Stimulated activated memory B cell treated with anti-CD40 and anti-IgM and Interleukin-4, amounts not matched to agents 10 μg/mL and 1 μg/mL and 100 μg/mL, for 72 hours (primary cell): ENCODE results near the gene GOLPH3L.
"Not testable (repeated sequence)": the region's sequence is repeated elsewhere in the genome, so short reads cannot be mapped to it uniquely, and the experiment has no call there.

ENCODE experiments used
- ATAC-seq: fragments of 150-1000 bp; cut with Tn5 transposase; 2 replicates; pipeline ENCODE4 v1.10.0; 2021
- H3K27ac Mint-ChIP-seq: one replicate; pipeline ENCODE4 v1.8.0; 2022; ENCODE audit warnings: mild to moderate bottlenecking, mixed read lengths
- H3K27me3 Mint-ChIP-seq: one replicate; pipeline ENCODE4 v1.8.0; 2022; ENCODE audit warnings: mixed read lengths
- H3K36me3 Mint-ChIP-seq: one replicate; pipeline ENCODE4 v1.8.0; 2022; ENCODE audit warnings: mixed read lengths
- H3K4me1 Mint-ChIP-seq: one replicate; pipeline ENCODE4 v1.8.0; 2022; ENCODE audit warnings: mixed read lengths
- H3K4me3 Mint-ChIP-seq: one replicate; pipeline ENCODE4 v1.8.0; 2022; ENCODE audit warnings: mild to moderate bottlenecking, moderate library complexity, mixed read lengths
- H3K9me3 Mint-ChIP-seq: one replicate; pipeline ENCODE4 v1.8.0; 2022; ENCODE audit warnings: mixed read lengths

GOLPH3L gene

GRCh38 chr1:150613061-150613920 lies 83.7 kb downstream of the GOLPH3L start:
- Mint-ChIP-seq H3K9me3 (no peaks in the 10 kb centered on the region), H3K36me3 (peaks cover 29% of the 10 kb centered on the region), H3K4me3 (peak overlapping the region; percentile 43), H3K27me3 (no peaks in the 10 kb centered on the region), H3K4me1 (peaks cover 59% of the 10 kb centered on the region), H3K27ac (peak overlapping the region; percentile 75)
- ATAC-seq, result peak; percentile 88

- H3K9me3 Mint-ChIP-seq, result no peaks in the 10 kb centered on the region
- H3K27me3 Mint-ChIP-seq, result no peaks in the 10 kb centered on the region
- peak overlapping the region; percentile 34 for H3K4me3 Mint-ChIP-seq
- H3K27ac Mint-ChIP-seq, result peak overlapping the region; percentile 75
- peaks cover 56% of the 10 kb centered on the region for H3K4me1 Mint-ChIP-seq
- ATAC-seq, result no peak
- H3K36me3 Mint-ChIP-seq, result peaks cover 25% of the 10 kb centered on the region
These were observed 85.0 kb downstream of the GOLPH3L start for GRCh38 chr1:150612014-150612345.

- Mint-ChIP-seq H3K9me3 (no peaks in the 10 kb centered on the region), H3K27me3 (no peaks in the 10 kb centered on the region), H3K27ac (peak overlapping the region; percentile 75), H3K4me3 (no peak overlapping the region), H3K36me3 (peaks cover 11% of the 10 kb centered on the region), H3K4me1 (peaks cover 41% of the 10 kb centered on the region)
- no peak for ATAC-seq
These were observed 86.4 kb downstream of the GOLPH3L start for GRCh38 chr1:150610576-150610975.

- Mint-ChIP-seq H3K4me3 (no peak overlapping the region), H3K9me3 (no peaks in the 10 kb centered on the region), H3K4me1 (peaks cover 35% of the 10 kb centered on the region), H3K36me3 (peaks cover 5% of the 10 kb centered on the region), H3K27ac (no peak overlapping the region), H3K27me3 (no peaks in the 10 kb centered on the region)
- no peak for ATAC-seq
These were observed 87.2 kb downstream of the GOLPH3L start for GRCh38 chr1:150609732-150610131.

GRCh38 chr1:150606463-150607142 lies 90.4 kb downstream of the GOLPH3L start:
- Mint-ChIP-seq H3K9me3 (no peaks in the 10 kb centered on the region), H3K4me3 (no peak overlapping the region), H3K27ac (no peak overlapping the region), H3K4me1 (peaks cover 7% of the 10 kb centered on the region), H3K36me3 (peaks cover 5% of the 10 kb centered on the region), H3K27me3 (no peaks in the 10 kb centered on the region)
- no peak for ATAC-seq

- H3K9me3 Mint-ChIP-seq, H3K4me3 Mint-ChIP-seq, H3K4me1 Mint-ChIP-seq, H3K36me3 Mint-ChIP-seq, ATAC-seq, H3K27me3 Mint-ChIP-seq, H3K27ac Mint-ChIP-seq: not testable (repeated sequence)
These were observed 91.6 kb downstream of the GOLPH3L start for GRCh38 chr1:150605451-150605731.

GRCh38 chr1:150604226-150604588 lies 92.7 kb downstream of the GOLPH3L start:
- H3K36me3 Mint-ChIP-seq, result peaks cover 11% of the 10 kb centered on the region
- no peak overlapping the region for H3K4me3 Mint-ChIP-seq
- no peaks in the 10 kb centered on the region for H3K4me1 Mint-ChIP-seq
- no peaks in the 10 kb centered on the region for H3K27me3 Mint-ChIP-seq
- no peaks in the 10 kb centered on the region for H3K9me3 Mint-ChIP-seq
- no peak overlapping the region for H3K27ac Mint-ChIP-seq
- ATAC-seq, result no peak

- no peaks in the 10 kb centered on the region for H3K4me1 Mint-ChIP-seq
- no peak overlapping the region for H3K27ac Mint-ChIP-seq
These were observed 93.2 kb downstream of the GOLPH3L start for GRCh38 chr1:150603711-150604110.

GRCh38 chr1:150602372-150602771 lies 94.6 kb downstream of the GOLPH3L start:
- H3K27me3 Mint-ChIP-seq, H3K4me3 Mint-ChIP-seq, H3K9me3 Mint-ChIP-seq, H3K27ac Mint-ChIP-seq, H3K36me3 Mint-ChIP-seq, ATAC-seq, H3K4me1 Mint-ChIP-seq: not testable (repeated sequence)

More at GRCh38 chr1:150603711-150604110, 93.2 kb downstream of the GOLPH3L start:
- Mint-ChIP-seq H3K36me3 (peaks cover 7% of the 10 kb centered on the region), H3K27me3 (no peaks in the 10 kb centered on the region), H3K9me3 (no peaks in the 10 kb centered on the region), H3K4me3 (no peak overlapping the region)
- ATAC-seq, result no peak

GRCh38 chr1:150601540-150601939 lies 95.4 kb downstream of the GOLPH3L start:
- no peaks in the 10 kb centered on the region for H3K9me3 Mint-ChIP-seq
- H3K4me3 Mint-ChIP-seq, result no peak overlapping the region
- ATAC-seq, result no peak
- H3K4me1 Mint-ChIP-seq, result no peaks in the 10 kb centered on the region
- H3K36me3 Mint-ChIP-seq, result peaks cover 7% of the 10 kb centered on the region
- no peaks in the 10 kb centered on the region for H3K27me3 Mint-ChIP-seq
- H3K27ac Mint-ChIP-seq, result no peak overlapping the region

GRCh38 chr1:150598346-150598745 lies 98.6 kb downstream of the GOLPH3L start:
- not testable (repeated sequence) for H3K4me1 Mint-ChIP-seq, H3K27me3 Mint-ChIP-seq, H3K4me3 Mint-ChIP-seq, ATAC-seq, H3K27ac Mint-ChIP-seq, H3K9me3 Mint-ChIP-seq
- peaks cover 28% of the 10 kb centered on the region for H3K36me3 Mint-ChIP-seq

GRCh38 chr1:150596976-150597375 lies 100.0 kb downstream of the GOLPH3L start:
- H3K9me3 Mint-ChIP-seq, result no peaks in the 10 kb centered on the region
- peaks cover 29% of the 10 kb centered on the region for H3K36me3 Mint-ChIP-seq
- no peak for ATAC-seq
- peaks cover 8% of the 10 kb centered on the region for H3K4me1 Mint-ChIP-seq
- no peak overlapping the region for H3K4me3 Mint-ChIP-seq
- no peak overlapping the region for H3K27ac Mint-ChIP-seq
- H3K27me3 Mint-ChIP-seq, result no peaks in the 10 kb centered on the region
